HG02642 (cell line): ENCODE measurements around the gene PDZD8.
"Not testable (repeated sequence)": the region's sequence is repeated elsewhere in the genome, so short reads cannot be mapped to it uniquely, and the experiment has no call there.

Experiments
- ATAC-seq: cut with Tn5 transposase; IDR thresholded peaks from one replicate; pipeline ENCODE4 v1.9.1; 2021; ENCODE audit warnings: mild to moderate bottlenecking; ENCODE audit not compliant: unreplicated experiment, poor library complexity

Gene PDZD8

DNA sequence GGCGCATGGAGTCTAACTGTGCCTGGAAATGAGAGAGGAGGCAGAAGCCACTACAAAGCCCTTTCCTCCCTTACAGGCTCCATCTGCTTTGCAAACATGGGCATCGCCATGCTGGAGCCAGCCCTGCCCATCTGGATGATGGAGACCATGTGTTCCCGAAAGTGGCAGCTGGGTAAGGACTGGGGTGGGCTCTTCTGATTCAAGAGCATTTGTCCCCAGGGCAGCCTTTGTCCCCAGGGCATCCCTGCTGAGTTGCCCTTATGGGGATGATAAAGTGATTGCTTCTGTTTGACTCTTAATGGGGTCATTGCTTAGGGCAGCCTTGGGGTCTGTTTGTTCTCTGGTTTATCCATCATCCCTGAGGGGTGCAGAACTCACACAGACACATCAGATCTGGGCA is 117.5 kb downstream of the PDZD8 start:
- no peak for ATAC-seq

DNA sequence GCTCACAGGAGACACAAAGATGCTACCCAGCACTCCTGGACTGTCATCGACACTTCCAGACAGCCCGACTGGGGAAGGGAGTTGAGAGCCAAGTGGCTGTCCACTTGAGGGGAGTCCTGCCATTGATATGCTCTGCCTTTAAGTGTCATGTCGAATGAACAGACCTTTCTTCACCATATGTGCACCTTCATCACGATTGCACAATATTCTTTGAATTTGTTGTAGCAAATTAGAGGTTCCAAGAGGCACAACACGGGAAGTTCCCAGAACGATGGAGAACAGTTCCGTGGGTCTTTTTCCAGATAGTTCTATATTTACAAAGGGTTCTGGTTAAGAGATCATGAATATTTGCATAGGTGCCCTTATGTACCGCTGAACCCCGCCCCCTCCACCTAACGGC is 118.3 kb downstream of the PDZD8 start:
- ATAC-seq = no peak

DNA sequence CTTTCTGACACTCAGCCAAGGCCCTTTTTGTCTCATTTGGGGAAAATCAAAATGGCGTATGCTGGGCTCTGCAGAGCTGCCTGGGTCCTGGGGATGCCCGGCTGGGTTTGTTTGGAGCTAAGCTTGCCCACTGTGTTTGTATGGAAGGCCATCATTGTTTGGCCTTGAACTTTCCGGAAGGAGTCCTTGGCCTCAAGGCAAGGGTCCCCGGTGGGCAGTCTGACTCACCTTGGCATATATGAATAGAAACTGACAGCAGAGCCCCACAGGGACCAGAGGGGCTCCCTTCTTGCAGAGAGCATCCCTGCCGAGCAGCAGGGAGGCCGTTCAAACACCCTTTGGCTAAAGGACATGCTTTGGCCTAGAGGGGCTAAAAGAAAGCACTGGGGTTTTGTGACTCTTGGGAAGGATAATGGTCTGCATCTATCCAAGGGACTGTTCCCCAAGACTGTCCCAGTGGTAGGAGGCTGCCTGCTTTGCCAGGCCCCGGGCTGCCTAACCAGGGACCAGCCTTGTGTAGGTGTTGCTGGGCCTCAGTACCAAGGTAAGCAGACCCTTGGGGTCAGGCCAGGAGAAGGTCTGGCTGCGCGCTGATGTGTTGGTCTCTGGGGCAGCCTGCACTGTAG is 119.3 kb downstream of the PDZD8 start:
- ATAC-seq = no peak

DNA sequence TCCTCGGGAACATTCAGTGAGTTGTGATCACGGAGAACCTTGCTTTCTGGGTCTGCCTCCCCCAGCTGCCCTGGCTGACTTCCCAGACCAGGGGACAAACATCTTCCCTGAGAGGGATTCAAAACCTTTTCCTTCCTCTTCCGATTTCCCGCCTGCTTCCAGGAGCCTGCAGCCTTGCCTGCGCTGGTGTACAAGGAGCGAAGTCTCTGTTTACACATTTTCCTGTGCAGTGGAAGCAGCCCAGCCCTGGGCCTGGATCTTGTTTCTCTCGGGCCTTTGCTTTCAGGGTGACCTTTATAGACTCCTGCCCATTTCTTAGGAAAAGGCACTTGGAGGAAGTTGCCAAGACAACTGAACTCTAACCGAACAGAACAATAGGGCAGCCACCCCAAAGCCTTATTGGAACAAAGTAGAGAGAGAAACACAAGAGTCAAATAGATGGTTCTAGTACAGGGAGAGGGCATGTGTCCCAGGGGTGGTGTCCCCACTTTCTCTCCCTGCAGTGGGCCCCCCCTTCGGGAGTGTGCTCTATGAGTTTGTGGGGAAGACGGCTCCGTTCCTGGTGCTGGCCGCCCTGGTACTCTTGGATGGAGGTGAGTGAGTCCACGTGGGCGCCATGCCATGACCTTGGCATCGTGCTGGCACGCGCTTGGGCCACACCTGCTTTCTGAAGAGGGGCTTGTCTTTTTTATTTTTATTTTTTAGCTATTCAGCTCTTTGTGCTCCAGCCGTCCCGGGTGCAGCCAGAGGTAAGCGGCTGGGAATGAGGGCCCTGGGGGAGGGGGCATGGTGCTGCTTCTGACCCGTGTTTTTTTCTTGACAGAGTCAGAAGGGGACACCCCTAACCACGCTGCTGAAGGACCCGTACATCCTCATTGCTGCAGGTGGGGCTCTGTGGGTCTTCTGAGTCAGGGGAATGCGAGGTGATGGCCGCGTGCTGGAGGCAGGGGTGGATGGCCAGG is 120.2 kb downstream of the PDZD8 start:
- no peak for ATAC-seq

DNA sequence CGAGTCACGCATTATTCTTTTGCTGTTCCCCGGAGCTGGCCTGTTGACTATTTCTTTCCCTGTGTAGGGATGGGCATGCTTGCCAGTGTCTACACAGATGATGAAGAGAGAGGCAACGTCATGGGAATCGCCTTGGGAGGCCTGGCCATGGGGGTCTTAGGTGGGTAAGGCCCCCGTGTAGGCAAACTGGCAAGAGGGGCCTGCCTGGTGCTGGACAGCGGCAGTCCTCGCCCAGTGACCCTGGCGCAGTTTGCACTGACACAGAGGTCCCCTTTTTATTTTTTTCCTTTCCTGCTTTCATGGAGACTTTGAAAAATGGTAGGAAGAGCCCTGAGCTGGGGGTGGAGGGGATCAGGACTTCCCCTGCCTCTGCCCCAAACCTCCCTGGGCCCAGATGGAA is 120.9 kb downstream of the PDZD8 start:
- no peak for ATAC-seq

DNA sequence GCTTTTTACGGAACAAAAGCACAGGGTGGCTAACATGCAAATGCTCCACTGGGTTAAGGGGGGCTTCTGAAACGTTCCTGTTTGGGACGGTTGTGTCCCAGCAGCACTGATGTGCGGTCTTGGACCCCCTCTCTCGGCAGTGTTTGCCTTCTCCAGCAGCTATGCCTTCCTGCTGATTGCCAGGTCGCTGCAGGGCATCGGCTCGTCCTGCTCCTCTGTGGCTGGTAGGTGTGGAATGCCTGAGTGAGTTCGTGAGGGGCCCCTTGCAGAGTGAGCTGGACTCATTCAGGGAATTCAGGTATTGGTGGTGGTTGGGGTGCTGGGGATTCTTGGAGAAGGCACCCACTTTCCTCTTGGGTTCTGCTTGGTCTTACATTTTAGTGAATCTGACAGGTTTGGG is 121.3 kb downstream of the PDZD8 start:
- ATAC-seq = no peak

DNA sequence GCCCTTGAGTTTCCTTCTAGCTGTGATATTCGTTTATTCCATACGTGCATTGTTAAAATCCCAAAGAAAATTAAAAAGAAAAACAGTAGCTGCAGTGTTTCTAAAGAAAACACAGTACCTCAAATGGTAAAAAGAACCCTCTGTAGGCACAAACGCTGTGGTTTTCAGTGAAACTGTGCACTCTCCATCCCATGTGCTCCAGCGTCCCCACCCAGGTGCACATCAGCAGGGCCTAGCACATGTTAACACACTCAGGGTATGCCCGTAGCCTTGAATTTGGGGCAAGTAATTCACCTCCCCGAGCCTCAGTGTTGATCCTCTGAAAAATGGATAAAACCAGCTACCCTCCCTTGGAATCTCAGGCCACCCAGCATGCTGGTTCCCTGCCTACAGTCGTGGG is 124.8 kb downstream of the PDZD8 start:
- ATAC-seq = no peak

DNA sequence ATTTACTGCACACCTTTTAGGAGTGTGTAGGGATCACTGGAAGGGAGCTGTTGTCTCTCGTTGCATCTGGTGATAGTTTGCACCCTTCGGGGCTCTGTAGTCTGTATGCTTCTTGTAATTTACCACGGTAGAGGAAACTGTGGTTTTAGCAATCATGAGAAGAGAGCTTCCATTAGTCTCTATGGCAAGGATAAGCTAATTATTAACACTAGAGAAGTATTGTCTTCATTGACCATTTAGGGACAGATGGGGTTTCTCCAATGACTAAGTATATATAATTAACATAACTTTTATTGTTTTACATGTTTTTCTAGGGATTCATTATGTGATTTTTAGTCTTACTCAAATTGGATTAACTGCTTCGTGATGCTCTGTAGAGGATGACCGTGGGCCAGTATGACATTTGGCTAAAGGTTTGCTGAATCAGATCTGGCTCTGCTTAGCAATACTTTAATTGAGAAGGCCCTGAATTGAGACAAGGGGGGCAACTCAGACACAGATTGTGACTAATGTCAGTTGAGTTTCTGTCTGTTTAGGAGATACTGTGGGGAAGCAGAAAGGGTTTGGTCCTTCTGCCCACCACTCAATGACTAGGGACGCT is 125.6 kb downstream of the PDZD8 start:
- no peak for ATAC-seq

DNA sequence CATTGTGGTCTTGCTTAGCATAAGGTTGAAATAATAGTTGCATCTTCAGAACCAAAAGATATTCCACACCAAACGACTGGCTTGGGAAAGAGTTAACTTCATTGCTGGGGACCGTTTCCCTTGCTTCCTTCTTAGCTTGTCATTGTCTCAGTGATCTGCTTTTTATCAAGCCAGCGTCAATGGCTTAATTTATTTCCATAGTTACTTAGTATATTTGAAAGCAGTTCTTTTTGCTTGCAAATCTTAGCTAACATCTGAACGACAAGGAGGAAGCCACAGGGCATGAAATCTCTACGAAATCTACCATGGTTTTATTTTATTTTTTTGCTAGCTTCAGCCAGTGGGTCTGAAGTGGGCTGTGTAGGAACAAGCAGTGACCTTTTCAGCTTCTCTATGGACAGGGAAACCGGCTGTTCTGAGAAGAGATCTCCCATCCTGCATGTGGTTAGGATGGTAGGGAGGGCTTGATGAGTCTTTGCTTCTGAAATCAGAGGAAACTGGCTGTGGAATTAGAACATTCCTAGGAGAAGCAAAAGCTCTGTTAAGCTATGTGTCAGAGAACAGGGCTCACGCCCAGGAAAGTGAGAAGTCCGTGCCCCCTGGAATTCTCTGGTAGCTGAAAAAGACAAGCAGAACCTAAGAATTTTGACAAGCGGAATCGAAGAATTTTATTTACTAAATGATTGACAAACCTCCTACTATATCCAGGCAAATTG is 126.3 kb downstream of the PDZD8 start:
- no peak for ATAC-seq

DNA sequence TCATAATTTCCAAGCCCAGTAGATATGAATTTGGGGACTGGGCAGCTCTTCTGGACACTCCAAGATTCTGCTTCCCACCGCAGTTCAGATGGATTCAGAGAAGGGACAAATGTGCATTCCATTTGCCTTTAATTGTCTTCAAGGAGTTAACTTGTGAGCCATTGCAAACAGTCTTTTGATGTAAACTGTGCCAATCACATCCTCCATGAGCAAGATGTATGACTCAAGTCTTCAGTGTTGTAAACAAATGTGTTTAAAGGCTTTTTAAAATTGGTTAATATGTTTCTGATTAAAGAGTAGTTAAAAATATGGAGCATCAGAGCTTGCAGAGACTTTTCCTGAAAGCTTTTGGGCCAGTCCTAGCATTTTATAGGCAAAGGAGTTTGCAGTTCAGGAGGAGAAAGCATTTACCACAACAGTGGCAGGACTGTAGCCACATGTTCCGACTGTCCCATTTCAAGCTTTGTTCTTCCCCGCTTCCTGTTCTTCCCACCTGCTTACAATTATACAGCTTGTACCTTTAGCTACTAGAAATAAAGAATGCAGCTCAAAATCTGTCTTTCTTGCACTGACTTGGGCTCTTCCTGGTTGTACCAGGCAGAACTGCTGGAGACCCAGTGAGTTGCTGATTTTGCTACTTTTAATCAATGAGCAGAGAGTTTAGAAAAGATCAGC is 128.1 kb downstream of the PDZD8 start:
- ATAC-seq = no peak

DNA sequence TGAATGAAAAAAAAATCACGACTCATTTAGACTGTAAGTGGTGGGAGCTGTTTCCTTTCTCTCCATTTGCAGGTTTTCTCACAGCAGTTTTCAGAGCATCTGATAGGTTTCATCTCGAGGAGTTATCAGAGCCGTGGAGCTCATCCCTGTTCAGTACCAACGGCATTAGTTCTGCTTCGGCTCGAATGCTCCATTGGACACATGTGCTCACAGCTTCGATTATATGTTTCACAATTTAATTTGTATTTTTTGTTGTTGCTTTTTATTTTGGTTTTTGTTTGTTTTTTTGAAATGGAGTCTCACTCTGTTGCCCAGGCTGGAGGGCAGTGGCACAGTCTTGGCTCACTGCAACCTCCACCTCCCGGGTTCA is 132.8 kb downstream of the PDZD8 start:
- no peak for ATAC-seq

DNA sequence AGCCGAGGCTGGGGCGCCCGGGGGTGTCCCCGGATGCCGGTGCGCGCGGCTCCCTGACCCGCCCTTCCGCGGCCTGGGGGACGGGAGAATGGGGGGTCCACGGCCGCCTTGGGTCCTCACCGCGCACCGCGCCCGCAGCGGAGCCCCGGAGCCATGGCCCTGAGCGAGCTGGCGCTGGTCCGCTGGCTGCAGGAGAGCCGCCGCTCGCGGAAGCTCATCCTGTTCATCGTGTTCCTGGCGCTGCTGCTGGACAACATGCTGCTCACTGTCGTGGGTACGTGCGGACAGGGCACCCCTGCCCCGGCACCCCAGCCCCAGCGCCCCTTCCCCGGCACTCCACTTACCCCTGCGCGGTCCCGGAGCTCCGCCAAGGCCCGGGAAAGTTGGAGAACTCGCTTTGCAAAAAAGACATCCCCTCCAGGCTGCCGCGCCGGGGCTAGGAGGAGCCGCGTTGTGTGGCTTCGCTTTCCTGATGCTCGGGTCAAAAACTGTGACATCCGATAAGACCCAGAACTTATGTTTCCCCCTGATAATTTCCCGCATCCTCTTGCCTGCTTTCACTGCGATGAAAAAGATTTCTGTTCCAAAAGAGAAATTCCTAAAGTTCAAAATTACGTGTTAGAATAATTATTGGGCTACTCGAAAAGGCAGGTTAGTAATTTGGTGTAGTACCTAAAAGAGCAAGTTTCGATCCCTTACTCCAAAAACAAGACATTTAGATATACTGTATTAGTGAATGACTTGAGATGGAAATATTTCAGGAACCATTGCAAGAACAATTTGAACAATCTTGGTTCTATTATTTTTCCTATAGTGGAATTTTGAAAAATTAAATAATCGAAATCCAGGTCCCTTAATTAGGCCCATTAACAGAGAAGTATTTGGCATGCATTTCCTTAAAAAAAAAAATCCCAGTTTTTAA is 133.4 kb downstream of the PDZD8 start:
- no peak for ATAC-seq

DNA sequence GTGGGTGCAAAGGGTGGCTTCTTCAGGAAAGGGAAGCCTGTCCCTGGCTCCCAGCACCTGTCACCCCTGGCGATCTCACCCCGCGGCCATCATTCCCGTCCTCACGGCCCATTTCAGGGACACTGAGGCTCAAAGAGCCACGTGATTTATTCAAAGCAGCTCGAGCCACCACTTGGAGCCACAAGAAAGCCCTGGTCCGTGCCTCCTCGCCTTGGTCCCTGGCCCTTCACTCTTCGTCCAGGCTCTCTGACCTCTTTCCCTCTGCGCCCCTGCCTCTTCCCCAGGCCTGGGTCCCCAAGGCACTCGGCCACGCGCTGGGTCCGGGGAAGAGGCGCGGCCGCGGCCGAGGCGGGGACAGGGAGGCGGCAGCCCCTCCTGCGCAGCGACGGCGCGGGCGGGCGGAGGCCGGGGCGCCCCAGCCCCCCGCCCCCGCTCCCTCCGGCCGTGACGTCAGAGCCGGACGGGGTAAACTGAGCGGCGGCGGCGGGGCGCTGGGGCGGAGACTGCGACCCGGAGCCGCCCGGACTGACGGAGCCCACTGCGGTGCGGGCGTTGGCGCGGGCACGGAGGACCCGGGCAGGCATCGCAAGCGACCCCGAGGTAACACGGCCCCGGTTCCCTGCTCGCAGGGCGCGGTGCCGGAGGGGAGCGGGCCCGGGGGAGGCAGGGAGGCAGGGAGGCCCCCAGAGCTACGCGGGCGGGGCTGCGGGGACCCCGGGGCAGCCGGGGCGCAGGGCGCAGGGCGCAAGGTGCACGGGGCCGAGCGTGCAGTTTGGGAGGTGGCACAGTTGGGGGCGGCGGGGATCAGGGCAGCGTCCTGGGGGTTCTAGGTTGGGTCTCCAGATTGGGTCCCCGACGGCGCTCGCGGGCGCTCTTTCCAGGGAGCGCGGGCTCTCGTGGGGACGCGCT is 134.4 kb downstream of the PDZD8 start, which contains the start of gene SLC18A2:
Gene SLC18A2 (plus strand): TSS at position 494 of the 909 bp plus-strand sequence. CDS start 580 bp downstream, outside the sequence.
- ATAC-seq = no peak

DNA sequence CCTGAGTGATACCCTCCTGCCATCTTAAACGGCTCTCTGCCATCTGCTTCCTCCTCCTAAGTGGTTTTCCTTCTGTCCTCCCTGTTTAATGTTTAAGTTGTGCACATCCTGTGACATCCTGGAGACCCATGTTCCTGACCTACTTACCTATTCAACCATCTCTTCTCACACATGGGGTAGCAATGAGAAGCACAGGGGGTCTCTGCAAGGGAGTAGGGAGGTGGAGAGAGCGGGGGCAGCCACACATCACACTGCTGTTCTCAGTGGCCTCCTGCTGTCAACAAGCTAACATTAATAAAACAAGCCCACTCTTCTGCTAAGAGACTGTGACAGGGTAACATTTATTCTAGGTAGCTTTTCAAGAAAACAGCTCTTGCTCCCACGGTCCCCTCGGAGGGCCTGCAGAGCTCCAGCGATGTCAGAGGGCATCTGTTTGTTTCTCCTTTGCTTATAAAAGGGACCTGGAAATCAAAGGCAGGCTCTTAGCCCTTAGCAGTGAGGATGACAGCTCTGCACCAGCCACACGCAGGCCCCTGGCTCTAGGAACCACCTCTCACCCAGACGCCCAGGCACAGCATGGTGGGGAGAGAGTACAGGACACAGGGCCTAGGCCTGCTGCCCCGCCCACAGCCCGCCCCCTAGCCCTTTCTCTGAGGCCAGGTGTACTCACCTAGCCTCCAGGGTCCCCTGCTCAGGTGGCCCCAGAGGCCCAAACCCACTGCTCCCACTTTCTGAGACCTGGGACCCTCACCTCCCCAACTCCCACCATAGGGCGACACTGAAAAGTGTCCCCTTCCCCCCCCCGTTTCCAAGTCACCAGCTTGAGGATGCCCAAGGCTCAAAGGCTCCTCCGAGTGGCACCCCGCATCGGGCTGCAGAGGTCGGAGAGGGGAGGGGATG is 135.3 kb downstream of the PDZD8 start:
- ATAC-seq = no peak

DNA sequence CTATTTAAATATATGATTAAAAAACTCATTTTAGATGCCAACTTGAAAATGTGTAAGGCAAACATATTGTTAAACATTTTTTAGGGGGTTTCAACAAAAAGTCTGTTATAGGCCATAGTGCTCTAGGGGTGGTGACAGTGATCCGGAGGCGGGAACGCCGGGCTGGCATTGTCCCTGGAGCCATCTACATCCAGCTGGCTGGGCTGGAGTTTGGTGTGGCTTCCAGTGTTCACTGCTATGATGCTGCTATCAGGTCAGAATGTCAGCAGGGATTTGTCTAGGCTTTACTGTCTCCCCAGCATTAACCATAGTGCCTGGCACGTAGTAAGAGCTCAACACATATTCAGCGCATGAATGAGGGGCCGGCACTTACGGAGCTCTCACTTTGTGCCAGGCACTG is 136.2 kb downstream of the PDZD8 start:
- no peak for ATAC-seq

DNA sequence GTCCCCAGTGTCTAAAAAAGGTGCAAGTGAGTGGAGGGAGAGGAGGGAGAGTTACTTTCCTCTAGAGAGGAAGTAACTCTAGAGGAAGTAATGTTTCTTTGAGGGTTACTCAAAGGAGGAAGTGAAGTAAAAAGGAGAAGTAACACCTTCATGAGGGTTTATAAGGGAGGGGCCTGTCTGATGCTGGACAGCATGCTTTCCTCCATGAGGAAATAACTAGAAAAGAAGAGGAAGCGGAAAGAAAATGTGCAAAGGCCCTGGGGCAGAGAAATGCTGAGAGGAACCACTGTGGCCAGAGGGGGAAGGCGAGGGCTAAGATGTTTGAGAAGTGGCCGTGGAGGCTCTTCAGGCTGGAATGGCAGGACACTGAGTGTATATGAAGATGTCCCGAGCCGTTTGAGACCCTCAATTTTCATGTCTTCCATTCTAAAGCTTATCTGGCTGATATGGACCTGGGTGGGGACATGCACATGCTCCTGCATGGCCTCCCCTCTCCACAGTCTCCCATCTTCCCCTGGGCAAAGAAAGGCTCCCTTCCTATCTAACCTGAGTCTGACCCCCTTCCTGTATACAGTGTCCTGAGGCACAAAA is 137.7 kb downstream of the PDZD8 start:
- no peak for ATAC-seq

DNA sequence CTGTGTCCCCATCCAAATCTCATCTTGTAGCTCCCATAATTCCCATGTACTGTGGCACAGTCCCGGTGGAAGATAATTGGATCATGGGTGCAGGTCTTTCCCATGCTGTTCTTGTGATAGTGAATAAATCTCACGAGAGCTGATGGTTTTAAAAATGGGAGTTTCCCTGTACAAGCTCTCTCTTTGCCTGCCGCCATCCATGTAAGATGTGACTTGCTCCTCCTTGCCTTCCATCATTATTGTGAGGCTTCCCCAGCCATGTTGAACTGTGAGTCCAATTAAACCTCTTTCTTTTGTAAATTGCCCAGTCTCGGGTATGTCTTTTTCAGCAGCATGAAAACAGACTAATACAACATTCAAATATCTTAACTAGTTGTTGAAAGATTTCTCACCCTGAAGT is 145.1 kb downstream of the PDZD8 start:
- not testable (repeated sequence) for ATAC-seq
